ENCODE measurements around the gene GPR157.

Gene GPR157

GRCh38 chr1:9093091-9093490 lies 35.8 kb downstream of the GPR157 start:
- DNase-seq (ENCODE audit: low read depth in 1 of 2, low spot score in 1 of 2), result no peak

GRCh38 chr1:9088807-9089206 lies 40.1 kb downstream of the GPR157 start:
- DNase-seq (ENCODE audit: low read depth in 1 of 2, low spot score in 1 of 2), result no peak

DNA sequence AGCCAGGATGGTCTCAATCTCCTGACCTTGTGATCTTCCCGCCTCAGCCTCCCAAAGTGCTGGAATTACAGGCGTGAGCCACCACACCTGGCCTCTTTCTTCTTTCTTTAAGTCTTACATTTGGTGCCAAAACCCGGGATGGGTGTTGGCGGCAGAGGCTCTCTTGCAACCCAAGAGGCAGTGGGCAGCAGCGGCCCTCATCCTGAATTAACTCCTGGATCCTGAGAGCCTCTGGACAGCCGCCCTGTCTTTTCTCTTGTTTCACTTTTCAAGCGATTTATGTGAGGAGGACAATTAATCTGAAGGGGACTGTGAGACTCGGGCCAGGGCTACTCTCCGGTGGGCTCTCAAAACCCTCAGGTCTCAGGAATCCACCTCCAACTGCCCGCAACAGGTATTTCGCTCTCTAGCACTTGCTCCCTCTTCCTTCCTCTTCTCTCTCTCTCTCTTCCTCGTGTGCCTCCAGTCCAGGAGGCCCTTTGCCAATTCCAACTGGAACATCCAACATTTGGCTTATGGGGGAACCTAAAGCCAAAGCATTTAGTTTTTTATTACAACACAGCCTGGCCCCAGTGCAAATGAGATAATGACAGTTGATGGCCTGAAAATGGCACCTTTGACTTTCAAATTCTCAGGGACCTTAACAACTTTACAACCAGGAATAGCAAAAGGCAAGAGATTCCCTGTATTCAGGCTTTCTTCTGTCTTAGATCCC lies 41.3 kb downstream of the GPR157 start:
- no peak for DNase-seq (ENCODE audit: low read depth in 1 of 2, low spot score in 1 of 2)

DNA sequence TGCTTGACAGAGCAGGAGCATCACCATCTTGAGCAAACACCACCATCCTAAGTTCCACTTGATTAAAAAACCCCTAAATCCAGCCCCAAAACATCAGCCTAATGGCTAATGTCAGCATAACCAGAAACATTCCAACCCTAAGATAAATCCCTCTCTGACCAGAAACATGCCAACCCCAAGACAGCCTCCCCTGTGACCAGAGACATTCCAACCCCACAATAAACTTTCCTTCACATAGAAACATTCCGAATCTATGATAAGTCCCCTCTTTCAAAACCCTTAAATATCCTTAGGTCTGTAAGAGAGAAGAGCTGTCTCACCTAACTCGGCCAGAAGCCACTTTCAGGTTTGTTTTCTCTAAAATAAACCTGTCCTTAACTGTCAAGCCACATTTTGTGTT lies 42.1 kb downstream of the GPR157 start:
- DNase-seq (ENCODE audit: low read depth in 1 of 2, low spot score in 1 of 2), result no peak

GRCh38 chr1:9086045-9086444 lies 42.9 kb downstream of the GPR157 start:
- DNase-seq (ENCODE audit: low read depth in 1 of 2, low spot score in 1 of 2), result no peak

DNA sequence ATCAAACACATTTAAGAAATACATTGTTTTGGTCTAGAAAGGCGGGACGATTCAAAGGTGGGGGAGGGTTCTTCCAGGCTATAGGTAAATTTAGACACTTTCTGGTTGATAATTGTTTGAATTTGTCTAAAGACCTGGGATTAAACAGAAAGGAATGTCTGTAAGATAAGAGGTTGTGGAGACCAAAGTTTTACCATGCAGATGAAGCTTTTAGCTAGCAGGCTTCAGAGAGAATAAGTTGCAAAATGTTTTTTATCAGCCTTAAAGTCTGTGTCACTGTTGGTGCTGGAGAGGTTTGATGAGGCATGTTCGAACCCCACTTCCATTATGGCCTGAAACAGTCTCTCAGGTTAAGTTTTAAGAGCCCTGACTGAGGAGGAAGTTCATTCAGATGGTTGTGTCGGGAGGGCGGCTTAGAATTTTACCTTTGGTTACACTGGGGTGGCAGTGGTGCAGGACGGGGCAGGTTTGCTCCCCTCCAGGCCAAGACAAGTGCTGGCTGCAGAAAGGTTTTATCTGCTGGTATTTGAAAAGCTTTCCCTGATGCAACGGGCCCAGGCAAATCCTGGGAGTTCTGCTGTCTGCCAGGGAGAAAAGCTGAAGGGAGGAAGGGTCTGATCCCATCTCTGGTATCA lies 43.5 kb downstream of the GPR157 start:
- no peak for DNase-seq (ENCODE audit: low read depth in 1 of 2, low spot score in 1 of 2)

- DNase-seq (ENCODE audit: low read depth in 1 of 2, low spot score in 1 of 2), result no peak
These were observed 44.0 kb downstream of the GPR157 start for GRCh38 chr1:9084906-9085305.

- no peak for DNase-seq (ENCODE audit: low read depth in 1 of 2, low spot score in 1 of 2)
These were observed 47.4 kb downstream of the GPR157 start for GRCh38 chr1:9081473-9081872.

- no peak for DNase-seq (ENCODE audit: low read depth in 1 of 2, low spot score in 1 of 2)
These were observed 48.1 kb downstream of the GPR157 start for GRCh38 chr1:9080705-9081291.

GRCh38 chr1:9079988-9080704 lies 48.8 kb downstream of the GPR157 start:
- DNase-seq (ENCODE audit: low read depth in 1 of 2, low spot score in 1 of 2), result no peak

- no peak for DNase-seq (ENCODE audit: low read depth in 1 of 2, low spot score in 1 of 2)
These were observed 50.0 kb downstream of the GPR157 start for GRCh38 chr1:9078752-9079500.

DNA sequence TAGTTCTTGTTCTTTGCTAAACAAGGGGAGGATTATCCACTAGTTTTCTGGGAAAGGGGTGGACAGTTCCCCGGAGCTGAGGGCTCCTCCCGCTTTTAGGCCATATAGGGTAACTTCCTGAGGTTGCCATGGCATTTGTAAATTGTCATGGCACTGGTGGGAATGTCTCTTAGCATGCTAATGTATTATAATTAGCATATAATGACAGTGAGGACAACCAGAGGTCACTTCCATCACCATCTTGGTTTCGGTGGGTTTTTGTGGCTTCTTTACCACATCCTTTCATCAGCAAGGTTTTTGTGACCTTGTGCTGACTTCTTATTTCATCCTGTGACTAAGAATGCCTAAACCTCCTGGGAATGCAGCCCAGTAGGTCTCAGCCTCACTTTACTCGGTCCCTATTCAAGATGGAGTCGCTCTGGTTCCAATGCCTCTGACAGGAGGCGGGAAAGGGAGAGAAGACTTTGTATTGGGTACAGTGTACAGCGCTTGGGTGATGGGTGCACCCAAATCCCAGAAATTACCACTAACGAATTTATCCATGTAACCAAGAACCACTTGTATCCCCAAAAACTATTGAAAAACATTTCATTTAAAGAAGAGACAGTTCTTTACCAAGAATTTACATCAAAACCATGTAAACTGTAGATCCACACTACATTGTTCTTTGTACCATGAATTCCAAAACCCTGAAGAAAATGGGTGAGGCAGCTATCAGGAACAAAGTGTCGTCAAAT lies 50.7 kb downstream of the GPR157 start:
- no peak for DNase-seq (ENCODE audit: low read depth in 1 of 2, low spot score in 1 of 2)

DNA sequence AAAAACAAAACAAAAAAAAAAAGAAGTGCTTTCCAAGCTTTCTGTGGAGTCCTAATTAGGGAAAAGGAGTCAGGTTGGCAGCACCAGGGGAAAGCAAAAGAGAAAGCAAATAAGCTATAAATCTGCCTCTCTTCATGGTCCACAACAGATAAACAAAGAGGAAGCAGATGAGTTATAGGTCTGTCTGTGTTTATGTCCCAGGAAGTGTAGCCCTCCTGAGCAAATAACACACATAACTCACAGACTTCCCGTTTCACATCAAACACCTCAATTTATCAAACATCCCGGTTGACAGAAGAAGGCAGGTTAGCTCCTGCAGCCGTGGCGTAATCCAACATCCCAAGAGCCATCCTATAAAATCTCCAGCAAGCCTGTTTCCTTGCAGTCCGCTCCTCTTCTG lies 53.9 kb downstream of the GPR157 start:
- DNase-seq (ENCODE audit: low read depth in 1 of 2, low spot score in 1 of 2), result no peak

GRCh38 chr1:9073143-9073542 lies 55.8 kb downstream of the GPR157 start:
- no peak for DNase-seq (ENCODE audit: low read depth in 1 of 2, low spot score in 1 of 2)

- no peak for DNase-seq (ENCODE audit: low read depth in 1 of 2, low spot score in 1 of 2)
These were observed 57.2 kb downstream of the GPR157 start for GRCh38 chr1:9071554-9072235.

- no peak for DNase-seq (ENCODE audit: low read depth in 1 of 2, low spot score in 1 of 2)
These were observed 58.4 kb downstream of the GPR157 start for GRCh38 chr1:9070486-9070885.

- DNase-seq (ENCODE audit: low read depth in 1 of 2, low spot score in 1 of 2), result no peak
These were observed 59.4 kb downstream of the GPR157 start, which contains the start of gene SLC2A5 for GRCh38 chr1:9069326-9070100. TSS of gene SLC2A5 (minus strand) at chr1:9069635. CDS start at chr1:9069536, 99 bp downstream.

DNA sequence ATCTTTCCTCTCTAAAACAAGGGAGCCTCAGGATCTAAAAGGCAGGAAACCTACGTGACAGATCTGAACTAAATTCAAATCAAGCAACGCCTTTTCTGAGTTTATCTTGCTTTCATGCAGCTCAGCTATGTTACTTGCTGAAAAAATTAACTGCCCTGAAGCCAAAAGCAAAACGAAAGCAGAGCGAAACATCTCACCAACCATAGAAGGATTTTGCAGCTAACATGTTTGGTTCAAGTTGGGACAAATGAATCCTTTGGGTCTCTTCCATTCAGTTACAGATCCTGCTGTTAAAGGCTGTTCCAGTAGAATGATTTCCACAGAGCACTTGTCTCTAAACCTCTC lies 59.9 kb downstream of the GPR157 start:
- DNase-seq (ENCODE audit: low read depth in 1 of 2, low spot score in 1 of 2), result no peak
